Measurements from ENCODE around the gene GRIK2.

DNA sequence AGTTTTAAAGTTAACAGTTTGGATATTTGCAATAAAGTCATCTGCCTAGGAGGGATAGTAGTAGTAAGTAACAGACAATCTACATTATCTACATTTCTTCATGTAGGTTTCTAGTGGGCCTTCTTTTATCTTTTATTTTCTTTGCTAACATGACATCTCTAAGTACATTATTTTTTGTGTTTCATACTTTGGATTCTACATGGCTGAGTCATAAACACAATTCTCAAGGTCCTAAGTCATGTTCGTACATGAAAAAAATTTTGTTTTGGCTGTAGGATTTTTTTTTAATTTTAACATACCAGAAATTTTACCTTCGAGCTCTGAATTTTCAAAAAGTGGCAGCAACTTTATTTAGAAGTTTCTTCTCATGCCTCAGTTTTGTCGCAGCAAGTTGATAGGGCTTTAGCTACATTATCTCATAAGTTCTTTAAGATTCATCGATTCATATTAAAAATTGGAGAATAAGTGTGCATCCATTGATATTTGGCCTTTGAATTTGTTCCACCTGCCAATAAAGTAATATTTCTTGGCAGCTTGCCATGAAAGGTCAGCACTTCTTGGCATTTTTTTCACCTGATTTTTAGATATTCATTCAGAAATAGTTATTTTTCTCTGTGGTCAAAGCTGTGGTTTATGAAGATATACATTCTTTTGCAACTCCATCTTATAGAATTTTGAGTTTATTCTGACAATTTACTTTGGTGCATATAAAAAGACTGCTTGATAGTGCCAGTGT, 146.2 kb downstream of the GRIK2 start:
- TF ChIP-seq EZH2 (IDR thresholded peaks at IDR 0.05; ENCODE audit: insufficient read depth, poor library complexity, severe bottlenecking) (no peak), EZH2phosphoT487 (IDR thresholded peaks at IDR 0.05; ENCODE audit: insufficient read depth, low read depth) (no peak)
